ENCODE results near the gene ADAMTS15.
A peak's percentile ranks its signal among the peaks of the same experiment; 100 is the strongest.
"Not testable (repeated sequence)": the region's sequence is repeated elsewhere in the genome, so short reads cannot be mapped to it uniquely, and the experiment has no call there.

ADAMTS15 gene

GRCh38 chr11:130438401-130439159 lies 9.9 kb upstream of the ADAMTS15 start:
- not testable (repeated sequence) for DNase-seq

- peak; percentile 71 for DNase-seq
These were observed 9.3 kb upstream of the ADAMTS15 start for GRCh38 chr11:130439160-130439519.

GRCh38 chr11:130439876-130440275 lies 8.6 kb upstream of the ADAMTS15 start:
- no peak for DNase-seq

GRCh38 chr11:130441719-130442118 lies 6.7 kb upstream of the ADAMTS15 start:
- no peak for DNase-seq

- DNase-seq, result no peak
These were observed 5.7 kb upstream of the ADAMTS15 start for GRCh38 chr11:130442737-130443136.

- DNase-seq, result no peak
These were observed 2.7 kb upstream of the ADAMTS15 start for GRCh38 chr11:130445788-130446187.

- no peak for DNase-seq
These were observed 418 bp upstream of the ADAMTS15 start for GRCh38 chr11:130448039-130448415.

GRCh38 chr11:130449310-130449990 lies 1.0 kb downstream of the ADAMTS15 start:
- no peak for DNase-seq

- no peak for DNase-seq
These were observed 1.7 kb downstream of the ADAMTS15 start for GRCh38 chr11:130449996-130450769.

- DNase-seq, result no peak
These were observed 3.0 kb downstream of the ADAMTS15 start for GRCh38 chr11:130451231-130452019.

- DNase-seq, result no peak
These were observed 3.7 kb downstream of the ADAMTS15 start for GRCh38 chr11:130452176-130452575.

GRCh38 chr11:130452940-130453339 lies 4.5 kb downstream of the ADAMTS15 start:
- DNase-seq, result no peak

GRCh38 chr11:130454491-130455252 lies 6.2 kb downstream of the ADAMTS15 start:
- DNase-seq, result no peak

GRCh38 chr11:130455483-130456127 lies 7.2 kb downstream of the ADAMTS15 start:
- DNase-seq, result no peak

- no peak for DNase-seq
These were observed 7.8 kb downstream of the ADAMTS15 start for GRCh38 chr11:130456286-130456685.

GRCh38 chr11:130457623-130458409 lies 9.4 kb downstream of the ADAMTS15 start:
- DNase-seq, result no peak

- no peak for DNase-seq
These were observed 9.9 kb downstream of the ADAMTS15 start for GRCh38 chr11:130458410-130458729.

GRCh38 chr11:130459521-130459920 lies 11.1 kb downstream of the ADAMTS15 start:
- DNase-seq, result no peak

- no peak for DNase-seq
These were observed 13.8 kb downstream of the ADAMTS15 start for GRCh38 chr11:130462101-130462885.

GRCh38 chr11:130462931-130463330 lies 14.5 kb downstream of the ADAMTS15 start:
- no peak for DNase-seq
